Nucleus accumbens (tissue), 56 donors: ENCODE results near the gene DYNAP.

Source experiments
- DNase-seq, 56 donors: peaks; one replicate each; lab custom pipeline; 2025; lab: John Stamatoyannopoulos, UW

The DYNAP gene

DNA sequence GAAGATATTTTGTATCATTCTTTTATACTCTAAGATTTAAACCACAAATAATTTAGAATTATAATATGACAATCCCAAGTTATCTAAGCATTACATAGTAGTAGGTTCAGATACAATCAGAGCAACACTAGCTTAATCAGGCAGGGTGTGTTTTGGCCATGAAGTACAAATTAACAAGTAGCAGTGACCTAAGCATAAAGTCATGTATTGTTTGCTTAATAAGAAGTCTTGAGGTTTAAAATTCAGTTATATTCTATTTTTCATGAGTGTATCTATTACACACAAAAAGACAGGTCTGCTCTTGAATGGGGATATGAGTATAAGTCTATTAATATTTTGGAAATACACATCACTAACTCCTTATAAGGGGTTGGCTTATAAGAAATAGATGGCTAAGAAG, 39.9 kb downstream of the DYNAP start:
- DNase-seq = no peak

DNA sequence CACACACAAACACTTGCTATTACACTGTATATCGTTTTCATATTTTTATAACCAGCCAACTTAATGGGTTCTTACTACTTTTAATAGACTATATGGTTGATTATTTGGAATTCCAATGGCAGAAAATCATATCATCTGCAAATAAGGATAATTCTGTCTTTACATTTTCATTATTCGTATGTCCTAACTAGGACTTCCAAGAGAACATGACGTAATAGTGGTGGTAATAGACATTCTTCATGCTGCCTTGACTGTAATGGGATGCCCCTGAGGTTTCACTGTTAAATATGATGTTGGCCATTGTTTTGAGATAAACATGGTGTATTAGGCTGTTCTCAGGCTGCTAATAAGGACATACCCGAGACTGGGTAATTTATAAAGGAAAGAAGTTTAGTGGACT, 45.2 kb downstream of the DYNAP start:
- no peak for DNase-seq

DNA sequence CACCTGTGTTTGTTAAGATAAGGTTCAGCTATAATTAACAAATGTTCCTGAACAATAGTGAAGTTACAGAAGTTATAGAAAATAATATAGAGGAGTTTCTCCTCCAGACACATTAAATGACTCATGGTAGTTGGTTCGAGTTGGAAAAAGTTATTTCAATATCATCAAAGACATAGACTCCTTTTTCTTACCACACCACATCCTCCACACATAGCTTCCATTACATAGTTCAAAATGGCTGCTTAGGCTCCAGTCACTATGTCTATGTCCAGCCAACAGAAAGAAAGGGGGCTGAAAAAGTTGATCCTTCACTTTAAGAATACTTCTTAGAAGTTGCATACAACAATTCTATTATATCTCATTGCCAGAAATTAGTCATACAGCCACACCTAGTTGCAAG, 50.7 kb downstream of the DYNAP start:
- no peak for DNase-seq

DNA sequence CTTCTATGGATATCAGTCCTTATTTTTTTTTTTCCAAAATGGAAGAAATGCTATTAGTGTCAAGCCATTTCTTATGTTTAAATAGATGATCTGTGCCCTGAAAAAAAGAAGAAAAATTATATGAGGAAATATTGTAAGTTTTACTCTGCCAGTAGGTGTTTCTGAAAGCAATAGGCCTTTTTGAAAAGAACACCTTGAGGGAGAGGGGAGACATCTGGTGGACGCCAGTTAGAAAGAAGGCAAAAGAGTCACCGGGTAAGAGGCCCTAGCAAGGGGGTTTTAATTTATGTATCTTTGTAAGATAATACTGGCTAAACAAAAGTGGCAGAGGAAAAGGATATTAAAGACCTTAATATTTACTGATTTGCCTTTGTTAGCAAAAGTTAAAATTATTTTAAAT, 56.1 kb downstream of the DYNAP start:
- no peak for DNase-seq
